OCI-LY3 (cell line): ENCODE data around the gene EXTL1.

Experiments
- H2AFZ ChIP-seq: fragments of 200-600, 300-600 bp; shearing (Covaris generic); 2 replicates; pipeline ENCODE4 v1.6.0; 2014; ENCODE audit warnings: antibody characterized with exemption, low read depth, low read length
- H3K27ac ChIP-seq: fragments of 200-600, 300-600 bp; sonication (generic); 2 replicates; pipeline ENCODE4 v1.5.1; 2014; ENCODE audit warnings: mild to moderate bottlenecking, low read length, moderate library complexity, mixed read lengths
- H3K27me3 ChIP-seq: fragments of 200-600, 300-600 bp; sonication (generic); 2 replicates; pipeline ENCODE4 v1.6.1; 2014; ENCODE audit warnings: low read depth, low read length, mixed read lengths
- H3K36me3 ChIP-seq: fragments of 200-600, 300-600 bp; sonication (generic); replicated peaks from 2 replicates; pipeline ENCODE3; 2014; ENCODE audit warnings: low read depth, low read length, mixed read lengths
- H3K4me1 ChIP-seq: fragments of 300-600, 200-600 bp; sonication (generic); 2 replicates; pipeline ENCODE4 v1.6.1; 2014; ENCODE audit warnings: low read length, mixed read lengths
- H3K4me2 ChIP-seq: fragments of 200-600, 300-600 bp; sonication (generic); 2 replicates; pipeline ENCODE4 v1.6.1; 2014; ENCODE audit warnings: low read length, mixed read lengths
- H3K4me3 ChIP-seq: fragments of 300-600, 200-600 bp; sonication (generic); 2 replicates; pipeline ENCODE4 v1.5.1; 2014; ENCODE audit warnings: antibody characterized with exemption, mild to moderate bottlenecking, low read length, moderate library complexity
- H3K79me2 ChIP-seq: fragments of 300-600, 200-600 bp; shearing (Covaris generic); 2 replicates; pipeline ENCODE4 v1.6.1; 2014; ENCODE audit warnings: mild to moderate bottlenecking, low read length, mixed read lengths
- H3K9ac ChIP-seq: fragments of 300-600, 200-600 bp; shearing (Covaris generic); 2 replicates; pipeline ENCODE4 v1.6.0; 2014; ENCODE audit warnings: mild to moderate bottlenecking, low read length, moderate library complexity
- H3K9me3 ChIP-seq: fragments of 200-600, 300-600 bp; shearing (Covaris generic); 2 replicates; pipeline ENCODE4 v1.6.1; 2014; ENCODE audit warnings: low read length, mixed read lengths; ENCODE audit not compliant: insufficient read depth
- H4K20me1 ChIP-seq: fragments of 200-600, 300-600 bp; sonication (generic); 2 replicates; pipeline ENCODE4 v1.6.1; 2016; ENCODE audit warnings: low read length, mixed read lengths; ENCODE audit not compliant: insufficient read depth
- EZH2phosphoT487 ChIP-seq: fragments of 200-600 bp; shearing (Covaris generic); IDR thresholded peaks from 2 replicates; pipeline ENCODE4 v1.6.1; 2018; ENCODE audit warnings: antibody characterized with exemption, mixed run types, low read depth
- TF ChIP-seq, protein P1 (sequence below): fragments of 200-600, 300-600 bp; sonication (generic); IDR thresholded peaks from 2 replicates; pipeline ENCODE4 v1.5.1; 2014; ENCODE audit warnings: antibody characterized with exemption, low read length, low read depth

EXTL1 gene

GRCh38 chr1:26041401-26041800 is 19.8 kb downstream of the EXTL1 start:
- H3K36me3 ChIP-seq: no peaks in the 10 kb centered on the region

DNA sequence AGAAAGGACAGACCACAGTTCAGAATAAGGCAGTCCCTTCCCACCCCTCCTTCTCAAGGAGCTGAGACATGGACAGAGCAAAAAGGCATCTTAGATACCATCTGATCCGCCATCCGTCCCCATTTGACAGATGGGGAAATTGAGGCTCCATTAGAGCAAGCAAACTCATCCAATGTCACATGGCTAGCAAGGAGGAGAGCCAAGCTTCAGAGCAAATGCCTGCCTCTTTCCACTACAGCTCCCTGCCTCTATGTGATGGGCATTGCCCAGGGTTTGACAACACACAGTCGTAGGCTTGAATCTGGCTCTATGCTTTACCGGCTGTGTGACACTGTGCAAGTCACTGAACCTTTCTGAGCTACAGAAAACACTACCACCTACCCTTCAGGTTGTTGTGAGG is 20.4 kb downstream of the EXTL1 start:
- H3K27ac ChIP-seq: no peak overlapping the region

More at GRCh38 chr1:26041401-26041800, 19.8 kb downstream of the EXTL1 start:
- no peaks in the 10 kb centered on the region for H3K4me1 ChIP-seq
- H3K79me2 ChIP-seq: no peaks in the 10 kb centered on the region
- TF ChIP-seq, protein P1, sequence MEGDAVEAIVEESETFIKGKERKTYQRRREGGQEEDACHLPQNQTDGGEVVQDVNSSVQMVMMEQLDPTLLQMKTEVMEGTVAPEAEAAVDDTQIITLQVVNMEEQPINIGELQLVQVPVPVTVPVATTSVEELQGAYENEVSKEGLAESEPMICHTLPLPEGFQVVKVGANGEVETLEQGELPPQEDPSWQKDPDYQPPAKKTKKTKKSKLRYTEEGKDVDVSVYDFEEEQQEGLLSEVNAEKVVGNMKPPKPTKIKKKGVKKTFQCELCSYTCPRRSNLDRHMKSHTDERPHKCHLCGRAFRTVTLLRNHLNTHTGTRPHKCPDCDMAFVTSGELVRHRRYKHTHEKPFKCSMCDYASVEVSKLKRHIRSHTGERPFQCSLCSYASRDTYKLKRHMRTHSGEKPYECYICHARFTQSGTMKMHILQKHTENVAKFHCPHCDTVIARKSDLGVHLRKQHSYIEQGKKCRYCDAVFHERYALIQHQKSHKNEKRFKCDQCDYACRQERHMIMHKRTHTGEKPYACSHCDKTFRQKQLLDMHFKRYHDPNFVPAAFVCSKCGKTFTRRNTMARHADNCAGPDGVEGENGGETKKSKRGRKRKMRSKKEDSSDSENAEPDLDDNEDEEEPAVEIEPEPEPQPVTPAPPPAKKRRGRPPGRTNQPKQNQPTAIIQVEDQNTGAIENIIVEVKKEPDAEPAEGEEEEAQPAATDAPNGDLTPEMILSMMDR: no peak
- no peak for TF ChIP-seq EZH2phosphoT487
- no peak overlapping the region for H3K4me3 ChIP-seq
- no peaks in the 10 kb centered on the region for H3K9me3 ChIP-seq
- no peak overlapping the region for H3K27ac ChIP-seq
- no peaks in the 10 kb centered on the region for H3K27me3 ChIP-seq
- no peak overlapping the region for H3K9ac ChIP-seq
- H3K4me2 ChIP-seq: no peak overlapping the region
- H4K20me1 ChIP-seq: no peaks in the 10 kb centered on the region
- no peak overlapping the region for H2AFZ ChIP-seq

GRCh38 chr1:26043765-26044164 is 22.2 kb downstream of the EXTL1 start:
- H3K27me3 ChIP-seq: peaks cover 6% of the 10 kb centered on the region; the same call in 1 of the 2 replicates
- no peak overlapping the region for H3K9ac ChIP-seq
- TF ChIP-seq EZH2phosphoT487: no peak
- TF ChIP-seq, protein P1: no peak
- no peaks in the 10 kb centered on the region for H3K36me3 ChIP-seq
- H4K20me1 ChIP-seq: no peaks in the 10 kb centered on the region
- no peaks in the 10 kb centered on the region for H3K4me1 ChIP-seq
- no peak overlapping the region for H2AFZ ChIP-seq
- no peaks in the 10 kb centered on the region for H3K79me2 ChIP-seq
- no peak overlapping the region for H3K4me2 ChIP-seq
- no peaks in the 10 kb centered on the region for H3K9me3 ChIP-seq
- no peak overlapping the region for H3K4me3 ChIP-seq
- H3K27ac ChIP-seq: no peak overlapping the region

More for the DNA sequence above, 20.4 kb downstream of the EXTL1 start:
- H3K27me3 ChIP-seq: no peaks in the 10 kb centered on the region
- no peak overlapping the region for H3K4me3 ChIP-seq
- no peak overlapping the region for H3K4me2 ChIP-seq
- no peak overlapping the region for H2AFZ ChIP-seq
- TF ChIP-seq, protein P1: no peak
- TF ChIP-seq EZH2phosphoT487: no peak
- H4K20me1 ChIP-seq: no peaks in the 10 kb centered on the region
- no peaks in the 10 kb centered on the region for H3K4me1 ChIP-seq
- no peaks in the 10 kb centered on the region for H3K36me3 ChIP-seq
- no peak overlapping the region for H3K9ac ChIP-seq
- no peaks in the 10 kb centered on the region for H3K79me2 ChIP-seq
- no peaks in the 10 kb centered on the region for H3K9me3 ChIP-seq

GRCh38 chr1:26044414-26044813 is 22.8 kb downstream of the EXTL1 start:
- Histone ChIP-seq H3K27me3 (peaks cover 7% of the 10 kb centered on the region; the same call in 1 of the 2 replicates), H4K20me1 (no peaks in the 10 kb centered on the region), H3K79me2 (no peaks in the 10 kb centered on the region), H3K4me2 (no peak overlapping the region), H3K36me3 (no peaks in the 10 kb centered on the region), H3K4me1 (no peaks in the 10 kb centered on the region), H3K4me3 (no peak overlapping the region), H2AFZ (no peak overlapping the region), H3K27ac (no peak overlapping the region), H3K9ac (no peak overlapping the region), H3K9me3 (no peaks in the 10 kb centered on the region)
- no peak for TF ChIP-seq EZH2phosphoT487
- TF ChIP-seq, protein P1: no peak
